SK-N-MC (cell line): ENCODE measurements around the gene KCNIP2.
"Not testable (repeated sequence)": the region's sequence is repeated elsewhere in the genome, so short reads cannot be mapped to it uniquely, and the experiment has no call there.

Source experiments
- DNase-seq: peaks from one replicate; pipeline ENCODE4 v3.0.0-alpha.2; 2011; ENCODE audit warnings: low read depth, low spot score
- H3K27ac ChIP-seq: fragments of 200-600 bp; sonication (generic); 2 replicates; pipeline ENCODE4 v1.5.1; 2016; ENCODE audit warnings: mixed run types
- H3K36me3 ChIP-seq: fragments of 200-600 bp; sonication (generic); 2 replicates; pipeline ENCODE4 v1.6.1; 2017; ENCODE audit warnings: antibody characterized with exemption, low read length, mixed read lengths; ENCODE audit not compliant: insufficient read depth
- H3K4me3 ChIP-seq: fragments of 200-600 bp; sonication (generic); 2 replicates; pipeline ENCODE4 v1.5.1; 2016
- H3K9ac ChIP-seq: fragments of 200-600 bp; sonication (generic); 2 replicates; pipeline ENCODE4 v1.8.0; 2017; ENCODE audit warnings: mixed run types, mixed read lengths; ENCODE audit not compliant: insufficient read length
- H3K9me3 ChIP-seq: fragments of 200-600 bp; sonication (generic); 2 replicates; pipeline ENCODE4 v1.6.1; 2017; ENCODE audit warnings: low read depth, mild to moderate bottlenecking, antibody characterized with exemption, low read length, moderate library complexity, mixed read lengths
- EZH2 ChIP-seq: fragments of 200-600 bp; sonication (generic); IDR thresholded peaks from one replicate; pipeline ENCODE4 v1.6.1; 2017; ENCODE audit warnings: antibody characterized with exemption
- FOXP2 ChIP-seq: optimal IDR thresholded peaks from 2 replicates; pipeline ENCODE3; 2011; ENCODE audit warnings: mild to moderate bottlenecking, moderate library complexity; ENCODE audit not compliant: insufficient read depth; ENCODE audit errors: extremely low read length, control extremely low read depth
- POLR2AphosphoS5 ChIP-seq: IDR thresholded peaks from 2 replicates; pipeline ENCODE4 v1.6.1; 2012; ENCODE audit warnings: mild to moderate bottlenecking, low read depth, low read length, borderline replicate concordance

The KCNIP2 gene

DNA sequence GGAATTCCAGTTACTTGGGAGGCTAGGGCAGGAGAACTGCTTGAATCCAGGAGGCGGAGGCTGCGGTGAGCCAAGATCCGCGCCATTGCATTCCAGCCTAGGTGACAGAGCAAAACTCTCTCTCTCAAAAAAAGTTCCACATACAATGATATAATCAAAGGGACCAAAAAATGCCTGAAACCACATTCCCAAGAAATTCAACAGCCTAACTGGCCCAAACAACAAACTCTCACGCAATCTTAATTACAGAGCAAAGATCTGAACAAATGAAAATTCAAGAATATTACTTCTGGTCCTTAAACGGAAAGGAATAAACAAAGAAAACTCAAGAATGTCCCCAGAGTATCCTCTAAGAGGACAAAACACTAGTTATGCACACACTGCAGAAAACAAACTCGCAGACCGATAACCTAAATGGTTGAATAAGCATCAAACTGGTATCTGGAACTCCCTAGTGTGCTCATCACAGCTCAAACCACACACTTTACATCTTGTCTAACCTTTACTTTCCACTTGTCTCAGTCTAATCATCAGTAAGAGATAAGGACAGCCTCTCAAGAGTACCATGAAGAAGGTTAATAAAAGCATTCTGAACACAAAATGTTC, 29.0 kb downstream of the KCNIP2 start:
- no peak overlapping the region for H3K9ac ChIP-seq
- TF ChIP-seq FOXP2 (no peak), EZH2 (no peak), POLR2AphosphoS5 (no peak)
- no peak overlapping the region; the same call in 1 of the 2 replicates for H3K4me3 ChIP-seq
- H3K9me3 ChIP-seq = no peaks in the 10 kb centered on the region
- peaks cover 11% of the 10 kb centered on the region; the same call in 1 of the 2 replicates for H3K36me3 ChIP-seq
- no peak overlapping the region for H3K27ac ChIP-seq
- no peak for DNase-seq

DNA sequence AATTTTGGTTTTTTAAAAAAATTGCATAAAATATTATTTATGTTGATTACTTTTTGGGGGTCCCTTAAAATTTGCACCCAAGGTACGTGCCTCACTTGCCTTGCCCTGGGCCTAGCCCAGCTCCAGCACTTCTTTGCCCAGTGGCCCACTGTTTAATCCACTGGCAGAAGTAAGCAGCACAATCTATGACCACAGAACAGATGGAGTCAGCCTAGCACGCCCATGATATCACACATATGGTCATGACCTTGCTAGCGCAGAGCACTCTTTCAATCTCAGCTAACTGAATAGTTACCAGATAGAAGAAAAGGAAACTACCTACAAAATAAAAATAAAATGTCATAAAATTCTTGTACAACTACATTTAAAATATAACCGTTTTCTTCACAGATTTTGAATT, 31.0 kb downstream of the KCNIP2 start:
- TF ChIP-seq EZH2 (no peak), POLR2AphosphoS5 (no peak), FOXP2 (no peak)
- Histone ChIP-seq H3K9ac (no peak overlapping the region), H3K9me3 (no peaks in the 10 kb centered on the region), H3K36me3 (peaks cover 22% of the 10 kb centered on the region; the same call in 1 of the 2 replicates), H3K27ac (no peak overlapping the region), H3K4me3 (no peak overlapping the region)
- no peak for DNase-seq

DNA sequence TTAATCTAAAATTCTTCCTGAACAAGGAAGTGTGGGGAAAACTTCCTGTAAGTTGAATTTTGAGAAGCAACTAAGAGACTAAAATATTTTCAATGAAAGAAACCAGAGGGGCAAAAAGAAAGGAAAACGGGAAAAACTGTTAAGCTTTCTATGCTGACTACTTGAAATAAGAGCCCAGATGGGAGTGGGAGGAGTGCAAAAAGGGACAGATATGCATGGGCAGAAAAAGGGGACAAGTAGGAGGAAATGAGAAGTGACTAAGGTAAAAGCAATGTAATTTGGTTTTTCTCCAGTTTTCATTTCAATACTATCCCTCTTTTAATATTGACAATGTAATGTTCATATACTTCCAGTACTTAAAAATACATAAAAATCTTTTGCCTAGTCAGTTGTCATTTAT, 36.4 kb downstream of the KCNIP2 start:
- Histone ChIP-seq H3K9ac (no peak overlapping the region), H3K36me3 (peaks cover 41% of the 10 kb centered on the region), H3K9me3 (no peaks in the 10 kb centered on the region), H3K27ac (no peak overlapping the region), H3K4me3 (no peak overlapping the region)
- no peak for DNase-seq
- TF ChIP-seq EZH2 = no peak
- no peak for TF ChIP-seq FOXP2
- no peak for TF ChIP-seq POLR2AphosphoS5

DNA sequence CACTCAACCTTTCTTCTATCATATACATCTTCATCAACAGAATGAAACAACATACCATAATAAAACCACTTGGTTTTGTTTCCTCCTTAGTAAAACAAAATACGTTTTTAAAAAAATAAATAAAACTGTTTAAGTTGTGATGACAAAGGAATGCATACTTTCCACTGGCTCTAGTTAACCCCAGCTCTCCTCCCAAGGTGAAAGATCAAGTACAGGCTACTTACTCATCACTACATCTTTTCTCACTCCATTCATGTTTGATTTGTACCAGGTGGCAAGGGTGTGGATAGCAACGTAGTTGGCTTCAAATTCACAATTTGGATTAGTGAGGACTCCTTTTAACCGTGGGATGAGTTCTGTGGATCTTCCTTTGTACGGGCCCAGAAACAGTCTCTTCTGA, 40.1 kb downstream of the KCNIP2 start:
- DNase-seq = no peak
- Histone ChIP-seq H3K4me3 (no peak overlapping the region), H3K36me3 (peaks cover 61% of the 10 kb centered on the region), H3K9ac (no peak overlapping the region), H3K27ac (no peak overlapping the region), H3K9me3 (no peaks in the 10 kb centered on the region)
- TF ChIP-seq POLR2AphosphoS5 (no peak), EZH2 (no peak), FOXP2 (no peak)

DNA sequence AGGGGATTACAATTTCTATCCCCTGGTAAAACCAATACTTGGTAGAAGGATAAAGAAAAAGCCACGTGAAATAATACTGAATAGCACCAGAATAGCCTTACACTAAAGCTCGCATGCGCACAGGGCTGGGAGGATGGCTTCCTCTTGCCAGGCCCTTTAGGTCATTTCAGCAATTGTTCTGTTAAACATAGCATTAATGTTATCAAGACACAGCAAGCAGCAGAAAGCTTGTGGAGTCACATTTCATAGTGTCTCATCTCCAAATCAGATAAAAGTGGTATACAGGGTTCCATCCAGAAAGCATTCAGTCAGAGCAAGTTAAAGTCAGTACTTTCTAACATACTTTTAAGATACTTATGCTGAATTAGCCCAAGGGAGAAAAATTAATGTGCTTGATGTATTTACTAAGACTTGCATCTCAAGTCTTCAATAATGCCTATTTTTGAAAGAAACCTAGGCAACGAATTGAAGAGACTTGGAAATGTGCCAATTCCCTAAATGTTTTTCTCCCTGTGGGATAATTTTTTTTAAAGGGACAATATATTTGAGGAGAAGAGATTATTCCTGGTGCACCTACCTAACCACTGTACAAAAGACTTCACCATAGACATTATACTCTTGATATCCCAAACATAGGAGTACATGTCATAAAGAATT, 46.1 kb downstream of the KCNIP2 start:
- H3K36me3 ChIP-seq = peaks cover 72% of the 10 kb centered on the region
- no peak for TF ChIP-seq FOXP2
- no peak for TF ChIP-seq EZH2
- no peak for TF ChIP-seq POLR2AphosphoS5

DNA sequence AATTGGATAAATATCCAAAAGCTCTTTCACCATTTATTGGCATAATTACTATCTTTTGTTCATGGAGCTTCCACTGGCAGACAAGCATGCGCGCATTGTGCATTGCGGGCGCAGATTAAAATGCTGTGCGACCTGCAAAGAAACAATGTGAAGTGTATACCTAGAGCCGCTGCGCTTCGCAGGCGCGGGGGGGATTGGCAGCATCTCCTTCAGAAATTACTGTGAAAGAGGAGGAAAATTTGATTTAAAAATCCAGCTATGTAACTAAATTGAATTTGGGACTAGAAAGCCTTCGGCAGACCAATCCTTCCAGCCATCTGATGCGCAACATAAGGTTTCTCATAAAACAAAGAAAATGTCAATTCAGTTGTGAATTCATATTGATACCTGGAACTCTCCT, 50.1 kb downstream of the KCNIP2 start:
- H3K9me3 ChIP-seq = no peaks in the 10 kb centered on the region
- H3K36me3 ChIP-seq = peaks cover 46% of the 10 kb centered on the region
- no peak for TF ChIP-seq FOXP2
- TF ChIP-seq POLR2AphosphoS5 = no peak
- TF ChIP-seq EZH2 = no peak
- no peak overlapping the region for H3K9ac ChIP-seq
- no peak overlapping the region for H3K4me3 ChIP-seq
- no peak for DNase-seq
- no peak overlapping the region for H3K27ac ChIP-seq

More for the DNA sequence above, 46.1 kb downstream of the KCNIP2 start:
- no peak overlapping the region for H3K9ac ChIP-seq
- no peak overlapping the region for H3K27ac ChIP-seq
- DNase-seq = no peak
- no peak overlapping the region for H3K4me3 ChIP-seq
- H3K9me3 ChIP-seq = no peaks in the 10 kb centered on the region

DNA sequence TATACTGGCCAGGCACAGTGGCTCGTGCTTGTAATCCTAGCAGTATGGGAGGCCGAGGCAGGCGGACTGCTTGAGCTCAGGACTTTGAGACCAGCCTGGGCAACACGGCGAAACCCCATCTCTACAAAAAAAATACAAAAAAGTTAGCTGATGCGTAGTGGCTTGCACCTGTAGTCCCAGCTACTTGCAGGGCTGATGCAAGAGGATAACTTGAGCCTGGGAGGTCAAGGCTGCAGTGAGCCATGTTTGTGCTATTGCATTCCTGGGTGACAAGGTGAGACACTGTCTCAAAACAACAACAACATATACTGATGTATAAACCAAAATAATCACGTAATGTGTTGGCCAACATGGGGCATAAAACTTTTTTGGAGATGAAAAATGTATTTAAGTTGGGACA, 53.9 kb downstream of the KCNIP2 start:
- no peak for DNase-seq
- peaks cover 36% of the 10 kb centered on the region for H3K36me3 ChIP-seq
- H3K27ac ChIP-seq = no peak overlapping the region
- TF ChIP-seq POLR2AphosphoS5 = no peak
- no peak for TF ChIP-seq FOXP2
- no peak for TF ChIP-seq EZH2
- no peak overlapping the region for H3K4me3 ChIP-seq
- no peak overlapping the region for H3K9ac ChIP-seq
- no peaks in the 10 kb centered on the region for H3K9me3 ChIP-seq

DNA sequence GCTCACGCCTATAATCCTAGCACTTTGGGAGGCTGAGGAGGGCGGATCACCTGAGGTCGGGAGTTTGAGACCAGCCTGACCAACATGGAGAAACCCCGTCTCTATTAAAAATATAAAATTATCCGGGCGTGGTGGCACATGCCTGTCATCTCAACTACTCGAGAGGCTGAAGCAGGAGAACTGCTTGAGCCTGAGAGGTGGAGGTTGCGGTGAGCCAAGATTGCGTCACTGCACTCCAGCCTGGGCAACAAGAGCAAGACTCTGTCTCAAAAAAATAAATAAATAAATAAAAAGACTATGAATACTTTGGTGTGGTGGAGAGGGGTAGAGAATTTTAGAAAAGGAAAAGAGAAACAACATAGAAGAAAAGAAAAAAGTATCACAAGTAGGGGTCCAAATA, 54.4 kb downstream of the KCNIP2 start:
- not testable (repeated sequence) for H3K27ac ChIP-seq, DNase-seq, H3K9ac ChIP-seq, H3K9me3 ChIP-seq, H3K4me3 ChIP-seq
- peaks cover 31% of the 10 kb centered on the region for H3K36me3 ChIP-seq

DNA sequence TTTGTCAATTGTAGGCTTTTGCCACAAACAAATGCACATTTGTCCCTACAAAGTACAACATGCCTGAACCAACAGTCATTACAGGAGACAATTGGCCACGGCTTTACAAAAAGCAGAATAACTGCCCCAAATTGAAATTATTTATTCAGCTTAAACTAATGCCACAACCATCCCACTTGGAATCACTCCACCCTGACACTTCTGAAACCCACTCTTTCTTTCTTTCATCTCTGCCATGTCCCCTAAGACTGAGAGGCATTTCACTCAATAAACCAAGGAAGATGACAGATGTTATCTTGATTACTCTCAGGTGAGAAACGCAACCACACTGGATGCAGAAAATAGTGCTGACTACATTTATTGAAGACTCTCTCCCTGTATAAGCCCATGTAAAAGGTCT, 57.8 kb downstream of the KCNIP2 start:
- TF ChIP-seq POLR2AphosphoS5 (no peak), FOXP2 (no peak), EZH2 (no peak)
- Histone ChIP-seq H3K27ac (no peak overlapping the region), H3K36me3 (peaks cover 11% of the 10 kb centered on the region; the same call in 1 of the 2 replicates), H3K9me3 (no peaks in the 10 kb centered on the region), H3K9ac (no peak overlapping the region), H3K4me3 (no peak overlapping the region)
- DNase-seq = no peak
